Chondrocyte (in vitro differentiated cells): ENCODE data around the gene NUP85. TPM values are rescaled to one million over a fixed set of nuclear protein-coding genes. Genes with fewer than 3 reads are reported as not detected.

ENCODE experiments used
- DNase-seq: peaks from one replicate; pipeline ENCODE4 v3.0.0; 2021; ENCODE audit warnings: mixed read lengths, low spot score
- H3K27ac Mint-ChIP-seq: one replicate; pipeline ENCODE4 v1.8.0; 2021; ENCODE audit warnings: mild to moderate bottlenecking, moderate library complexity, mixed read lengths; ENCODE audit not compliant: unreplicated experiment
- H3K27me3 Mint-ChIP-seq: 2 replicates; pipeline ENCODE4 v1.8.0; 2021; ENCODE audit warnings: low read depth, mixed read lengths
- H3K36me3 Mint-ChIP-seq: 2 replicates; pipeline ENCODE4 v1.8.0; 2021; ENCODE audit warnings: low read depth, mixed read lengths
- H3K4me1 Mint-ChIP-seq: 2 replicates; pipeline ENCODE4 v1.8.0; 2021; ENCODE audit warnings: low read depth, mild to moderate bottlenecking, mixed read lengths
- H3K4me3 Mint-ChIP-seq: one replicate; pipeline ENCODE4 v1.8.0; 2021; ENCODE audit warnings: mild to moderate bottlenecking, moderate library complexity, mixed read lengths; ENCODE audit not compliant: unreplicated experiment
- H3K9me3 Mint-ChIP-seq: 2 replicates; pipeline ENCODE4 v1.8.0; 2021; ENCODE audit warnings: low read depth, mixed read lengths
- CTCF ChIP-seq: fragments of 200-600 bp; sonication (generic); IDR thresholded peaks from 2 replicates; pipeline ENCODE4 v1.5.0; 2021; ENCODE audit warnings: antibody characterized with exemption, mild to moderate bottlenecking, moderate library complexity
- total RNA-seq: library from RNA; stranded (reverse); gene quantifications from 3 replicates; pipeline ENCODE4 v1.2.1, GENCODE V29; 2021

NUP85 gene
- total RNA-seq, 1 donor from 2014 or later, result 41.3 TPM

GRCh38 chr17:75270966-75271232, 65.4 kb downstream of the NUP85 start, which contains the start of gene MIF4GD:
Gene MIF4GD (minus strand): TSS chr17:75271231. CDS start chr17:75270195, 1,036 bp downstream.
- TF ChIP-seq CTCF, result no peak
- Mint-ChIP-seq H3K9me3 (no peaks in the 10 kb centered on the region), H3K4me1 (peaks cover 20% of the 10 kb centered on the region), H3K27me3 (no peaks in the 10 kb centered on the region), H3K36me3 (peaks cover 5% of the 10 kb centered on the region), H3K27ac (peak within 1 kb of the TSS; percentile 91), H3K4me3 (peak within 1 kb of the TSS; percentile 76)
- no peak for DNase-seq

- H3K9me3 Mint-ChIP-seq, result no peaks in the 10 kb centered on the region
- no peaks in the 10 kb centered on the region for H3K27me3 Mint-ChIP-seq
- H3K36me3 Mint-ChIP-seq, result peaks cover 5% of the 10 kb centered on the region
- H3K27ac Mint-ChIP-seq, result peak overlapping the region; percentile 30
- no peak for DNase-seq
- peak overlapping the region; percentile 76 for H3K4me3 Mint-ChIP-seq
- peak; percentile 82 for TF ChIP-seq CTCF
- H3K4me1 Mint-ChIP-seq, result peaks cover 20% of the 10 kb centered on the region
Measured at GRCh38 chr17:75271233-75271954, 65.9 kb downstream of the NUP85 start.

GRCh38 chr17:75271955-75272847, 66.7 kb downstream of the NUP85 start:
- Mint-ChIP-seq H3K27ac (peak overlapping the region; percentile 30), H3K4me1 (peaks cover 21% of the 10 kb centered on the region)

GRCh38 chr17:75272848-75273184, 67.3 kb downstream of the NUP85 start:
- no peaks in the 10 kb centered on the region for H3K9me3 Mint-ChIP-seq
- H3K4me1 Mint-ChIP-seq, result peaks cover 27% of the 10 kb centered on the region
- no peak overlapping the region for H3K27ac Mint-ChIP-seq
- peaks cover 3% of the 10 kb centered on the region for H3K36me3 Mint-ChIP-seq
- no peak for DNase-seq
- H3K27me3 Mint-ChIP-seq, result no peaks in the 10 kb centered on the region
- H3K4me3 Mint-ChIP-seq, result no peak overlapping the region
- TF ChIP-seq CTCF, result no peak

More at GRCh38 chr17:75271955-75272847, 66.7 kb downstream of the NUP85 start:
- no peak for DNase-seq
- no peak for TF ChIP-seq CTCF
- Mint-ChIP-seq H3K4me3 (peak overlapping the region; percentile 76), H3K36me3 (peaks cover 3% of the 10 kb centered on the region), H3K9me3 (no peaks in the 10 kb centered on the region), H3K27me3 (no peaks in the 10 kb centered on the region)

- Mint-ChIP-seq H3K36me3 (peaks cover 3% of the 10 kb centered on the region), H3K4me1 (peaks cover 28% of the 10 kb centered on the region), H3K9me3 (no peaks in the 10 kb centered on the region), H3K27me3 (no peaks in the 10 kb centered on the region), H3K4me3 (no peak overlapping the region), H3K27ac (peak overlapping the region; percentile 45)
- no peak for TF ChIP-seq CTCF
- DNase-seq, result no peak
Measured at GRCh38 chr17:75273977-75274708, 68.7 kb downstream of the NUP85 start.
